PFSK-1 (cell line): ENCODE results near the gene XDH.

Experiments used
- FOXP2 ChIP-seq: optimal IDR thresholded peaks from 2 replicates; pipeline ENCODE3; 2011; ENCODE audit warnings: borderline replicate concordance, control low read depth, inconsistent platforms; ENCODE audit not compliant: insufficient read depth; ENCODE audit errors: extremely low read length, extremely low read depth
- POLR2AphosphoS5 ChIP-seq: IDR thresholded peaks from 2 replicates; pipeline ENCODE4 v1.6.1; 2012; ENCODE audit warnings: low read depth, mild to moderate bottlenecking, control low read depth, low read length, moderate library complexity
- SIN3A ChIP-seq: IDR thresholded peaks from 2 replicates; pipeline ENCODE4 v1.6.1; 2012; ENCODE audit warnings: mild to moderate bottlenecking, low read length, moderate library complexity, borderline replicate concordance; ENCODE audit not compliant: insufficient read depth
- TAF1 ChIP-seq: IDR thresholded peaks from 2 replicates; pipeline ENCODE4 v1.6.1; 2012; ENCODE audit warnings: low read length, control low read depth, borderline replicate concordance; ENCODE audit not compliant: insufficient read depth
- TF ChIP-seq, protein P1 (sequence below), 2 experiments: IDR thresholded peaks; 2 replicates each; pipeline versions ENCODE4 v1.6.1 to v1.8.0; 2011 to 2012; ENCODE audit warnings: low read depth in 2 of 2, low read length in 2 of 2, control low read depth in 1 of 2, inconsistent platforms in 1 of 2, mild to moderate bottlenecking in 1 of 2, moderate library complexity in 1 of 2; ENCODE audit not compliant: insufficient read depth in 1 of 2

The XDH gene

GRCh38 chr2:31319406-31320175, 95.0 kb downstream of the XDH start:
- TF ChIP-seq FOXP2 = peak; percentile 97
- no peak for TF ChIP-seq POLR2AphosphoS5
- no peak for TF ChIP-seq TAF1
- TF ChIP-seq, protein P1, sequence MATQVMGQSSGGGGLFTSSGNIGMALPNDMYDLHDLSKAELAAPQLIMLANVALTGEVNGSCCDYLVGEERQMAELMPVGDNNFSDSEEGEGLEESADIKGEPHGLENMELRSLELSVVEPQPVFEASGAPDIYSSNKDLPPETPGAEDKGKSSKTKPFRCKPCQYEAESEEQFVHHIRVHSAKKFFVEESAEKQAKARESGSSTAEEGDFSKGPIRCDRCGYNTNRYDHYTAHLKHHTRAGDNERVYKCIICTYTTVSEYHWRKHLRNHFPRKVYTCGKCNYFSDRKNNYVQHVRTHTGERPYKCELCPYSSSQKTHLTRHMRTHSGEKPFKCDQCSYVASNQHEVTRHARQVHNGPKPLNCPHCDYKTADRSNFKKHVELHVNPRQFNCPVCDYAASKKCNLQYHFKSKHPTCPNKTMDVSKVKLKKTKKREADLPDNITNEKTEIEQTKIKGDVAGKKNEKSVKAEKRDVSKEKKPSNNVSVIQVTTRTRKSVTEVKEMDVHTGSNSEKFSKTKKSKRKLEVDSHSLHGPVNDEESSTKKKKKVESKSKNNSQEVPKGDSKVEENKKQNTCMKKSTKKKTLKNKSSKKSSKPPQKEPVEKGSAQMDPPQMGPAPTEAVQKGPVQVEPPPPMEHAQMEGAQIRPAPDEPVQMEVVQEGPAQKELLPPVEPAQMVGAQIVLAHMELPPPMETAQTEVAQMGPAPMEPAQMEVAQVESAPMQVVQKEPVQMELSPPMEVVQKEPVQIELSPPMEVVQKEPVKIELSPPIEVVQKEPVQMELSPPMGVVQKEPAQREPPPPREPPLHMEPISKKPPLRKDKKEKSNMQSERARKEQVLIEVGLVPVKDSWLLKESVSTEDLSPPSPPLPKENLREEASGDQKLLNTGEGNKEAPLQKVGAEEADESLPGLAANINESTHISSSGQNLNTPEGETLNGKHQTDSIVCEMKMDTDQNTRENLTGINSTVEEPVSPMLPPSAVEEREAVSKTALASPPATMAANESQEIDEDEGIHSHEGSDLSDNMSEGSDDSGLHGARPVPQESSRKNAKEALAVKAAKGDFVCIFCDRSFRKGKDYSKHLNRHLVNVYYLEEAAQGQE (IDR thresholded peaks at IDR 0.05; ENCODE audit: insufficient read depth in 1 of 2, low read depth in 2 of 2, low read length in 2 of 2) = no peak
- 0 out of 2 replicates have a peak, but pooled peaks have one; percentile 26 for TF ChIP-seq SIN3A

DNA sequence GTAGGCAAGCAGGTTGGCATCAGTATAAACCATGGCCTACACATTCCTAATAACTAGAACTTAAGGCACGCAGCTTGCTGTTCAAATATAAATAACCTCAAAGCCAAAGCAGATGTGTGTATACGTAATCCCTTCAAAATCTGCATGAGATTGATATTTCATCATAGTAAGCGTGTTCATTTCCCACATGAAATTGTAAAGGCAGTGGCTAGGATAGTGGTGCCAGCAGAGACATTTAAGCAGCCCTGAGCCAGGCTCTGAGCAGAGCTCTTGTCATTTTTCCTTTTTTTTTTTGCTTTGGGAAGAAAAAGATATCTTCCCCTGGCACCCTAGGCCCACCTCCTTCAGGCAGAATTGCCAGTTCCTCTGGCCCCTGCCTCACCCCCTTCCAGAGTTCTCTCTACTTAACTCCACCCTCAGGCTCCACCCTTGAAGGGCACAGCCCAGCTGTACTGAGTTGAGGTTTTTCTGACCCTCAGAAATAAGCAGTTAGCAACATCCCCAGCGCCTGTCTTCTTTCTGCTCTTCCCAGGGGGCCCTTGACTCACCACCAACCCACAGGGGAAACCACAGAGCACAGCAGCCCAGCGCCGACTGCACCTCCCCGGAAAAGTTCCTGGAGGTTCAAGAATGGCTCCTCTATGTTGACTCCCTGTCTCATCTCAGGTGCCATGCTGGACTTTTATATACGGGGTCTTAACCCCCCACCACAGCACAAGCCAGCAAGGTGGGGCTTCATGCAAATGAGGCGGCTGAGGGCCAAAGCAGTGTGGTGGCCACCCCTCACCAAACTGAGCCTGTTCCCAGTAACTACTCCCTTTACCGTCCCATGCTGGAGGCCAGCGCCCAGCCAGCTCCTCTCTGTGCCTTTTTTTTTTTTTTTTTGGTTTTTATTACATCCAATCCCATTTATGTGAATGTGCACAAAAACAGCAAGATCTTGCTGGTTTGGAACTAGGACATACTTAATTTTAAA, 95.9 kb downstream of the XDH start:
- TF ChIP-seq POLR2AphosphoS5 (no peak), TAF1 (no peak), FOXP2 (no peak), SIN3A (no peak)
- TF ChIP-seq, protein P1 (IDR thresholded peaks at IDR 0.05; ENCODE audit: insufficient read depth in 1 of 2, low read depth in 2 of 2, low read length in 2 of 2) = no peak

GRCh38 chr2:31317396-31317795, 97.1 kb downstream of the XDH start:
- TF ChIP-seq, protein P1 (IDR thresholded peaks at IDR 0.05; ENCODE audit: insufficient read depth in 1 of 2, low read depth in 2 of 2, low read length in 2 of 2) = no peak
- TF ChIP-seq FOXP2 (no peak), TAF1 (no peak), POLR2AphosphoS5 (no peak), SIN3A (no peak)

DNA sequence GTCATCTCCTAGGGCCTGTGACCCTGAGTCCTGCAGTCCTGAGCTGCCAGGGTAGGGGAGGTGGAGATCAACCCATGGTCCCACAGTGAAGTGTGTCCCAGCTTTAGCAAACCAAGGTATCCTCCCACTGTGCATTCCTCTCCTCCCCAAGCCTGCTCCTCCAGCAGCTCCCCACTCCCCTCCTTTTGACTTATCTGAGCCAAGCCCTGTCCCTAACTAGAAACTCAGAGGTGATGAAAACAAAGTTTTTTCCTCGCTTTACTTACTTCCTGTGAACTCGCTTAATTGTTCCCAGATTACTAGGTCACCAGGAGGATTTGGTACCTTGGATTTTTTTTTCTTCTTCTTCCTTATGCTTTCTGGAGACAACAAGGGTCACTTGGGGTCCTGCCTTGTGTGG, 99.8 kb downstream of the XDH start:
- TF ChIP-seq POLR2AphosphoS5 = no peak

DNA sequence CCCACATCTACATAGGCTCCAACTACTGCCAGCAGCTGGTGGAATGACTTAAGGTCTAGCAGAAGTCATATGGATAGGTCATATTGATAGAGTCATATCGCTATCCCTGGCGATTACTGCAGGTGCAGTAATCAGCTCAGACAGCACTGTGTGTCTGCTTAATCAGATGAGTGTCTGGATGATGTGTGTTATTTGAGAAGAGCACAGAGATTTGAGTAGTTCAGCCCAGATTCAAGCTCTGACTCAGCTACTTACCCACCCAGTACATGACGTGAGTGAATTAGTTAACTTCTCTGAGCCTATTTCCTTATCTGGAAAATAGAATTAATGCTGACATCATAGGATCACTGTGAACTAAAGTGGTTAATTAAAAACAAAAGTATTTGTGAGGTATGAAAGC, 101.6 kb downstream of the XDH start:
- TF ChIP-seq SIN3A = no peak
- TF ChIP-seq POLR2AphosphoS5 = no peak
- TF ChIP-seq TAF1 = no peak
- no peak for TF ChIP-seq FOXP2
- TF ChIP-seq, protein P1 (IDR thresholded peaks at IDR 0.05; ENCODE audit: insufficient read depth in 1 of 2, low read depth in 2 of 2, low read length in 2 of 2) = no peak
